Right forelimb (tissue), 1 donor: ENCODE data around the gene COX20.
A peak's percentile ranks its signal among the peaks of the same experiment; 100 is the strongest.

ENCODE experiments used
- DNase-seq: peaks from one replicate; pipeline ENCODE4 v3.0.0-alpha.2; 2018

COX20 gene

DNA sequence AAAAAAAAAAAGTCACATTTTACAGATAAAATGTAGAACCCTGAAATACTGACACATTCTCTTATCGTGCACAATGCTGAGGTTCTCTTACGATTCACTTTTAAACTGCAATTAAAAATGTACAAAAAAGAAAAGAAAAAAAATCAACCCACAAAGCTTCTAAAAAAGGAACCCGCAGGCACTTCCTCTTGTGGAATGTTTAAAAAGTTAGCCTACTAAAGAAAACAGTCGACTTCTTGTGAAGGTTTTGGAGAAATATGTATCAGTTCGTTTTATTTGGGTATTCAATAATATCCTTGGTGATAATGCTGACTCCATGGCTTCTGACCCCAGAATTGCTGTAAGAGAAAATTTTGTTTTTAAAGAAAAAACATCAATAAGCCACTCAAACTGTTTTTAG, 18.7 kb downstream of the COX20 start:
- DNase-seq = no peak

DNA sequence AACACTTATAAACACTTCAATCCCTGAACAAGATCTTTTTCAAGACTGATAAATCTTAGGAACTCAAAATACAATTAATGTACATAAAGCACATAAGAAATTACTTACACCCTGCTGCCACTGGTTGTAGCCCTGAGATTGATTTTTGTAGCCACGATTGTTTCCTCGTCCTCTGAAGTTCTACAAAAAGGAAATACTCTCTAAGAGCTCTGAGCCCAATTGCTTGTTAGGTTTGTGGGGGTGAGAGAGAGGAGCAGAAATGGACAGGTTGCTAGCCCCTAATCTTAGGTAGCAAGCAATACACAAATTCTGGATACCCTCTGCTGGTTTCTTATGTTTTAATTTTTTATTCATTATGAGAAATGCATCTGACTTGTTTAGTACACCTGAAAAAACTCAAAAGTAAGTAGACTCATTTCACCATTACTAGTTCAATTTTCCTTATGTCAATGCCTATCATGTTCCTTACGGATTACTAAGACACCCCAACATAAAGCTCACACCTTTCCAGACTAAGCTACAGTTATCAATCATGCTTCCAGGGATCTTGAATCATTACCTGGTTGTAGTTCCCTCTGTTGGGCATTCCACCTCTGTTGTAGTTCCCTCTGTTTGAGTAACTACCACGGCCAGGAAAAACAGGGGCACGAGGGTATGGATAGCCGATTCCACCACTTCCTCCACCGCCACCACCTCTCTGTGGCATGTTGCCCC, 19.6 kb downstream of the COX20 start:
- no peak for DNase-seq

DNA sequence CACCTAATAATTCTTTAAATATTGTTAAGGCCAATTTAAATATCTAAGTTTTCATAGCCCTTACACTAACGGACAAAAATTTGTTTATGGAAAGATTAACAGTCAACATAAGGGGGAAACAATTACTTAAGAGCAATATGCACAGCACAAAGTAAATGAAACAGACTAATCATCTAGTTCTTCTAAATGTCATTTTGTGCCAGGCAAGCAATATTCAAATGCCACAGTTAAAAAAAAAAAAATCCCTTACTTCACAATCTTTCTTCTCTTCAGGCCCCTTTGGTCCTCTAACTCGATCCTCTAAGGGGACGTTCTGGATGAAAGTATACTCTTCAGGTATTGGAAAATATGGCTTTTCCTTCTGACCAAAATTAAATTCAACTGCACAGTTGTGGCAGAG, 22.3 kb downstream of the COX20 start:
- no peak for DNase-seq

DNA sequence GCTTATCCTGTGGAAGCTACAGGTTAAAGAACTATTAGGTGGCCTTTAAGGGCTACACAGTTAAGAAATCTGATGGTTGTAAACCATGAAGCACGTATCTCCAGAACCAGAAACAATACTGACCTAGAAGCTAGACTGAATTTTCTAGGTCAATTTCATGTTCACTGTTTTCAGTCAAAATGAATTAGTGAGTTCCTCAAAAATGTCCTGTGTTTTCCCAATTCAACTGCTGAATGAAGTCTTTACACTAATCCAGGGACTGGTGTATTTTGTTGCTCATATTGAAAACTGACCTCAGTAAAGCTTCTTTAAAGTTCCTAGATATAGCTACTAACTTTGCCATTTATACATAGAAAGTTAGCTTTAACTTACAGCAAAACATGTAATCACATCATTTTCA, 22.9 kb downstream of the COX20 start:
- DNase-seq = no peak

DNA sequence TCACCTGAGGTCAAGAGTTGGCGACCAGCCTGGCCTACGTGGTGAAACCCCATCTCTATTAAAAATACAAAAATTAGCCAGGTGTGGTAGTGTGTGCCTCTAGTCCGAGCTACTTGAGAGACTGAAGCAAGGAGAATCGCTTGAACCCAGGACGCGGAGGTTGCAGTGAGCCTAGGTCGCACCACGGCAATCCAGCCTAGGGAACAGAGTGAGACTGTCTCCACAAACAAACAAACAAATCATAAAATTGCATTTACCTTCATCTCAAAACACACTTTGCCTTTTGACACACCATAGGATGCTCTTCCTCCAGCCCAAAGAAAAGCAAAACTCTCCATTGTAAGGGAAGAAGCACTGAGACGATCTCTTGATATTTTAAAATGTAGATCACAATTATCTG, 24.6 kb downstream of the COX20 start:
- DNase-seq = no peak

DNA sequence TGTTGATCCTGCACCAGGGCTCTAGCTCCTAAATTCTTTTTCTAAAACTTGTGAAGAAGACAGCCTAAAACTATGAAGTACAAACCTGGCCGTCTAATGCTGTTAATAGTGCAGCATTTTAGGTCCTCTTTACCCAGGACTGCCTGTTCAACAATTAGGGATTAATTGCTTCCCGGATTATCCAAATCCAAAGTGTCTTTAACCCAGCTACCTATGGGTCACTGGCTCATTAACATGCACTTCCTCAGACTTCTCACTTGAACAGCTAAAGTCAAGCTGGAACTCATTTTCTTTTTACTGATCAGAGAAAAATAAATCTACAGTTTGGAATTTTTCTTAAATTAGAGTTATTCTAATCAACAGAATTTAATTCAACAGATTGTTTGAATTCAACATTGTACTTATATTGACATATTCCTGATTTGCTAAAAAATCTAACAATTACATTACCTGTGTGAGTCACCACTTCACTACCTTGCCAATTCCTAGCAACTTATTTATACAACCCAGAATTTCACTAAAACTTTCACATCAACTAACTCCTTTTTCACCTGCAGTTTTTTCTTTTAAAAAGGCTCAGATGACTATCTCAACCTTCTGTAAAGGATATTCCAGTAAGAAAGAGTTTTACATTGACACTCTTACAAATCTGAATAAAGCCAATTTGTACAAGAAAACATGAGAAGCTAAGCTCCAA, 25.6 kb downstream of the COX20 start:
- no peak for DNase-seq

DNA sequence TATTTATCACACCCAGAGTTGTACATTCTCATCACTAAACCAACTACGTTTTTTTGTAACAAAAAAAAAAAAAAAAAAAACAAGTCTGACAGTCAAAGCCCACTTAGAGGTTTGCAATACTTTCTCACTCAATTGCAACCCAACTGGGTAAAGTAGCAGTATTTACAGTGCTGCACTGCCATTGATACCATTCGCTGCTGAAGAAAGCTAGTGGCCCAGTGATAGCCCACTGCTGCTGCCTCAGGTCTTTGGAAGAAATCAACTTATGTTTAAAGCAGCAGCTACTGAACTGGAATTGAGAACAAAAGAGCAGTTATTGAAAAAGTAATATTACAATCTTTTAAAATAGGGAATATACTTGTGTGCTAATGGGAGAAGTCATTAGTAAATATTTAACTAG, 26.2 kb downstream of the COX20 start:
- no peak for DNase-seq

DNA sequence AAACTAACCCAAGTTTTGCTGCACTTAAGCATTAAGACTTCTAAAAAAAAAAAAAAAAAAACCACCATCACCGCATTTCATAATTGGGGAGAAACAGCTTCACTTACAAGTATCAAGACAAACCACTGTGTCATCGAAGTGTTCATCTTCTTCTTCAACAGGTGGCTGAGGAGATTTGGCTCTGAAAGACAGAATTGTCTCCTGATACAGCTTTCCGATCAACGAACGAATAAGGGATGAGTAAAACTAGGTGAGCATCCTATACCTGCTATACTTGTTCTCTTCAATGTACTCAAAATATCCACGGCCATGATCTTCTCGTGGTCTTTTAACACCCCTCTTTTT, 26.9 kb downstream of the COX20 start:
- DNase-seq = no peak

DNA sequence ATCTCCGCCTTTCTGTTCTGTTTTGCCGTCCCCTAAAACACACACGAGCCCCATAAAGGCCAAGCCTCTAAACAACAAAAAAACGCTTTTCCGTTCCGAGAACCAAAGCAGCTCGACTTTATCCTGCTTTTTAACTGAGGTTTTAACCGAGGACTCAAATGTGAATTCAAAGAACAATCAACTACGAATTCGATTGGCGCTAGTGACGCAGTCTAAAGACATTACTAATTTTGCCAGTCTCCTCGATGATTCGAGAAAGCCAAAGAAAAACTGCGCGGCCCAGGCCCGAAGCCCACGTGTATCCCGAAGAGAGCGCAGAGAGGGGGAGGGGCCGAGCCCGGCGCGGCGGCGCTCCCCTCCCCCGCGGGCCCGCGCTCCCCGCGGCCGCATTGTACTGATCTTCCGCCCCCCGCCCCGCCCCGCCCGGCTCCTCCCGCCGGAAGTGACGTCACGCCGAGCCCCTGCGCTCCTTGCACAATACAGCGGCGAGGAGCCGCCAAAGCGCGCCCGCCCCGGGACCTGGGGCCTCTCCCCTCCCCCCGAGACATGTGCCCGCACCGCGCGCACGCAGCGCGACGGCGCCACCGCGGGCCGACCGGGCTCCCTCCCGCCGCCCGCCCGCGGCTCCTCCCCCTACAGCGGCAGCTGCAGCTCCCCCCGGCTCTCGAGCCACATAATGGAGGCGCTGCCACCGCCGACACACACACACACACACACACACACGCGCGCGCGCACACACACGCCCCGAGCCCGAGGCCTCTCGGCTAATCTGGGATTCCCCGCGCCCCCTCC, 27.4 kb downstream of the COX20 start:
- DNase-seq = peak; percentile 99

DNA sequence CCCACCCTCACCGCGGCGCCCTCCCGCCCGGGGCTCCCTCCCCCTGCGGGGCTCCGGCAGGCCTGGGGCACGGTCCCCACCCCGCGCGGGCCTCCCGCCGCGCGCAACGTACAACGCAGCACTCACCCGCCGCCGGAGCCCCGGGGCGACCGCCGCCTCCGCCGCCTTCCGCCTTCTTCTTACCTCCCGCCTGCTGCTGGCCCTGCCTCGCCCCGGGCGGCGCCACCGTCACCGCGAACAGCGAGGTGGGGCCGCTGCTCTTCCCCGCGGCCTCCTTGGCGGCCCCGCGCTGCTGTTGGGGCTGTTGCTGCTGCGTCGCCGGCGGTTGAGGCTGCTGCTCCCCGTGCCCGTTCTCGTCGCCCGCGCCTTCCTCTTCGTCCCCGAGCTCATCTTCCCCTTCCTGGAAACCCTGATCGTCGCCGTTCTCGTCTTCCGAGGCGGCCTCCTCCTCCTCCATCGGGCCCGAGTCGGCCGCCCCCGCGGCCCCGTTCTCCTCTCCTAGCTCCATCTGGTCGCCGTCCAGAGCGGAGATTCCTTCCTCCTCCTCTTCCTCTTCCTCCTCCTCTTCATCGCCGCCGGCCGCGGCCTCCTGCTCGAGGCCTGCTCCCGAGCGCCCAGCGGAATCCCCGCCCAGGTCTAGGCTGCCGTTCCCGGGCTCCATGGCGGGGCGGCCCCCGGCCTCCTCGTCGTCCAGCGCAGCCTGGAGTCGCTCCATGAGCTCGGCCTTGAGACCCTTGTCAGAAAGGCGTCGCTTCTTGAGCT, 28.2 kb downstream of the COX20 start:
- DNase-seq = peak; percentile 60

DNA sequence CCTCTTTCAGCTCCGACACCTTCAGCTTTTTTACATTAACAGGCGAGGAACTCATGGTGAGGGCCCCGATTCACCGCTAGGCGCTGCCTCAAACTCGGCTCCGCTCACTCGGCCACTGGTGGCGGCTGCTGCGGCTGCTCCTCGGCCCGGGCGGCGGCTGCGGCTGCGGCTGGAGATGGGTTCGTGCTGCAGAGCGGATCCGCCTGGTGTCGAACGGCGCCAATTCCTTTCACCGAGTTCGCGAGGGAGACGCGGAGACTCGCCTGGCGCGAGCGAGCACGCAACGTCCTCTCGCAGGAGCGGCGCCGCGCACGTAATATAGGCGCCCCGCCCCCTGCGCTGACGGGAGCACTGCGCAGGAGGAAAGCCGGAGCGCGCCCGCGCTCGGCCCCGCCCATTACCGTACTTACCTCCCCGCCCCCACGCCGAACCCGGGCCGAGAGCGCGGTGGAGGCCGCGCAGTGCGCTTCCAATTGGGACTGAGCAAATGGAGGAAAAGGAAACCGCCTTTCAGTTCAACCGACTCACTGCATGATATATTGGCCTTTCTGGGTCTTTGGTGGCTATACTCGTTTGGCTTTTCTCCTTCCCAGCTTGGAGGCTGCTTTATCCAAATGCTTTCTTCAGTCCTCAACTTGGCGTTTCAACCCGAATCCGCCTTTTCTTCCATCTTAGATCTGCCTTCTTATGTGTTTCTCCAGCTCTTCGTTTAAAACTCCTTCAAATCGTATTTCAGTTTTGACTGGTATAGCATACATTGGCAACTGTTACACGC, 29.0 kb downstream of the COX20 start, which contains the start of gene HNRNPU:
TSS of gene HNRNPU (minus strand) at position 291 of the 775 bp plus-strand sequence. CDS start at position 55, 236 bp downstream.
- DNase-seq = peak; percentile 99

DNA sequence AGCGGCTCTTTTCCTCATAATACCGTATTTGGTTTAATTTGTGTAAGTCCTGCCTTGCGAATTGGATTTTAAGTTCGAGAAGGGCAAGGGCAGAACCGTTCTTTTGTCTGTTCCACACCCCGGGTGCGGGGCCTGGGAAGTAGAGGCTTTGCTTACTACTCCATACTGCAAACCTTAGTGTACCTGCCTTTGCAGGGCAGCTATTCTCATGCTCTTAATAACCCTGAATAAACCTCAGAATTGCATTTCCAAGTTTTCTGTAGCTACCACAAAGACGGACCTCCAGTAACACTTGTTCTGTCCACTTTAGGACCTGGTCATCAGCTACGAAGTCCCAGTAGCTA, 29.5 kb downstream of the COX20 start:
- peak; percentile 77 for DNase-seq

DNA sequence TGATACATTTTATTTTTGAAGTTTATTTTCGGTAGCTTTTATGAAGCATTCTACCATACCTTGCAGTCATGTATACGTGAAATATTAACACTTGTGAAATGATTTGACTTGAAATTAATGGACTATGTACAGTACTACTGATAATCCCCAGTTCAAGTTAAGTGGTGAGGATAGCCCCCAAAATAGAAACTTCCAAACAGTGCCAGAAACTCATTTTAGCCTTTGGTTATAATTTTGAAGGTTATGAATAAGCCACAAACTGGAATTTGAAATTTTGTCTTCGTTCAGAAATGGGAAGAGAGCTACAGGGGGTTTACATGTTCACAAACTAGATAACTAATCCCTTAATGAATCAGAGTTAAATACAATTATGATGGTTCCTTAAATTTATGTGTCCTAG, 30.4 kb downstream of the COX20 start:
- DNase-seq = no peak

DNA sequence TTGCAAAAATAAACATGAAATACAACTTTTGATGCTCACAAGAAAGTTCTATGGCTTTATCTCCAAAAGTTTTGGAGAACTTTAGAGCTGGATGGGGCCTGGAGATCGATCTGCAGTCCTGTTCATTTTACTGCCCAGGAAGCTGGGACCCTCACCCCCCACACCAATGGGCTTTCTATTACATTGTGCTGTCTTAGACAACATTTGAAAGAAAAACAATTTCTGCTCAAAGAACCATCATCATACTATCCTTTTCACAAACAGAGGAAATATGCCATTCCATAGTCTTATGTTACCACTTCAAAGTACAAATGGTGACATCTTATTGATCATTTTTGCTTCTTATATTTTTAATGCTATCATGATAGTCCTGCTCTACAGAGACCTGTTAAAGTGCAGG, 30.9 kb downstream of the COX20 start:
- DNase-seq = no peak

DNA sequence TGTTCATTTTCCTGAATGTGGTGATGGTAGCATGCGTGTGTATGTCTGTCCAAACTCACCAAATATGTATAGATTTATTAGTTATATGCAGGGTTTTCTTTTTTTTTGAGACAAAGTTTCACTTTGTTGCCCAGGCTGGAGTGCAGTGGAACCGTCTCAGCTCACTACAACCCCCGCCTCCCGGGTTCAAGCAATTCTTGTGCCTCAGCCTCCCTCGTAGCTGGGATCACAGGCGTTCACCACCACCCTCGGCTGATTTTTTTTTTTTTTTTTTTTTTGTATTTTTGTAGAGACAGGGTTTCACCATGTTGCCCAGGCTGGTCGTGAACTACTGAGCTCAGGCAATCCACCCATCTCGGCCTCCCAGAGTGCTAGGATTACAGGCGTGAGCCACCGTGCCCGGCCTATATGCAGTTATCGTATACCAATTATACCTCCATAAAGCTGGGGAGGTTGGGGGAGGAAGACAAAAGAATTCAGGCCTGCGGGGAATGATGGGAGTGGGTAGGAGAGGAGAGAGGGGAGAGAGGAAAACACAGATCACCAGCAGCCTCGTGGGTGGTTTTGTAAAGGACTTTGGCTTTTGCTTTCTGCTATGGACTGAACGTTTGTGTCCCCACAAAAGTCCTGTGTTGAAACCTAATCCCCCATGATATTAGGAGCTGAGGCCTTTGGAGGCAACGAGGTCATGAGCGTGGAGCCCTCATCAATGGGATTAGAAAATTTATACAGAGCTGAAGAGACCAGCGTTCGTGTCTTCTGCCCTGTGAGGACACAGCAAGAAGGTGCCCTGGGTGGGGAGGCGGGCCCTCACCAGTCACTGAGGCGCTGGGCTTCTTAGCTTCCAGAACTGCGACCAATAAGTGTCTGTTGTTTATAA, 33.3 kb downstream of the COX20 start:
- DNase-seq = no peak

DNA sequence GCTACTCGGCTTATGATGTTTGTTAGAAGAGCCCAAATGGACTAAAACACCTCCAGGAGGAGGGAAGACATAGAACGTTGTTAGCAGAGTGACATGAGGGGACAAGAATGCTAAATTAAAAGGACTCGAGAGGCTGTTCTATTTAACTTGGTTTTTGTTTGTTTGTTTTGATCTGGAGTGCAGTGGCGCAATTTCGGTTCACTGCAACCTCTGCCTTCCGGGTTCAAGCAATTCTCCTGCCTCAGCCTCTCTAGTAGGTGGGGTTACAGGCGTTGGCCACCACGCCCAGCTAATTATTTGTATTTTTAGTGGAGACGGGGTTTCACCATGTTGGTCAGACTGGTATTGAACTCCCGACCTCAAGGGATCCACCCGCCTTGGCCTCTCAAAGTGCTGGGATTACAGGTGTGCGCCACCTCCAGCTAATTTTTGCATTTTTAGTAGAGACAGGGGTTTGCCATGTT, 33.9 kb downstream of the COX20 start:
- DNase-seq = no peak

DNA sequence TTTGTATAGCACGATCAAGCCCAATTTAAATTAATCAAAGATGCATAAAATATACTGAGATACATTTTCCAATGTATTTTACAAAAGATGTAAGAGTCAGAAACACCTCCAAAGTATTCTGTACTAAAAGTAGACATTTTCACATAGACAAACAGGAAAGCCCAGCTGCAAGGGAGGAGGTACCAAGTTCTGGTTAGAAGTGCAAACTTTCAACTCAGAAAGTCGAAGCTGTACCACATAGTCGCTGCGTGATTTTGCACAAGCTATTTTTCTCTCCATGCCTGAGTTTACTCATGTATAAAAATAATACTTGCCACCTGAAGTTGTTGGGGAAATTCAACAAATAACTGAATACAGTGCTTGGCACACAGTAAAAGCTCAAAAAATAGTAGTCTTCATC, 34.5 kb downstream of the COX20 start:
- DNase-seq = no peak

DNA sequence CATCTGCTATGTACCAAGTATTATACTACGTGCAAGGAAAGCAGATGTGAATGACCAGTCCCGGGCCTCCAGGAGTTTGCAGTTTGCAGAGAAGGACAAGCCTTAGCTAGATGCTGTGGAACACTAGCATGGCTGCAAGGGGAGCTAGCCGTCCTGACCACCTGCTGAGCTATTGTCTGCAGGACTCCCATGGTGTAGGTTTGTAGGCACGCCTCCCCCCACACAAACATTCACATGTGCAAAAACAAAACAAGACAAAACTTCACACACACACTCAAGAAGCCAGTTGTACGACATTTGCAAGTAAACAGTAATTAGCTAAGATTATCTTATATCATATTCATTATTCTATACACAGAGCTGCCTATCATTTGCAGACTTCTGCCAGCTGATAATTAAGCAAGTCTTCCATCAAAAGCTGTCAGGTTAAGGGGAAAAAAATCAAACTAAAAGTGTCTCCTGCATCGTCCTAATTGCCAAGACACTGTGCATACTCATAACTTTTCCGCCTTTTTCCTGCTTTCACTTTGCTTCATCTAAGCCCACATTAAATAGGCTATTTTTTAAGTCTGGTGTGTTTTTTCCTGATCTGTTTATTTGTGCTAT, 39.6 kb downstream of the COX20 start:
- no peak for DNase-seq

DNA sequence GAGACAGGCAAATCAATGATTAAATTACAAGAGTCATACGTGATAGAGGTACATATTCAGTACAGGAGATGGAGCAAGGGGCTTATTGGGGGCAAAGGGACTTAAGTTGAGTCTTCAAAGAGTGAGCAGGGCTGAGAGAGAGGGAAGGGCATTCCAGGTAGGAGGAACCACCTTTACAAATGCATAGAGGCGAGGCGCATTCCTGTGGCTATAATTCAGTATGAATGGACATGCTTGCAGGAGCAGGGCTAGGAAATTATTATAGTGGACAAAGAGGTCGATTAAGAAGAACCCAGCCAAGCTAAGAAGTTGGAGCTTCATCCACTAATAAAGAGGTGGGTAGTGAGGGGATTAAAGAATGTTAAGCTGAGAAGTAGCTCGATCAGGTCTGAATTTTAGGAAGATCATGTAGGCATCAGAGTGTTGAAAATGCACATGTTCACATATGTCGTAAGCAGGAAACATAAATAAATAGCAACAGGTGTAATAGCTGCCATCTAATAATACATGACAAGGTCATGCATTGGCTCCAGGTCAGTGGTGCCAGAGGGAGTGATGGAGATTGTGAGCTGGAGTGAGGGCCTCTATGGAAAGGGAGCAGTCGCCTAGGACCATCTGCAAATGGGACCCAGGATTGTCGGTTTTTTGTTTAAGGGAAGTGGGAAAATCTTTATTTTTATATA, 40.9 kb downstream of the COX20 start:
- no peak for DNase-seq

DNA sequence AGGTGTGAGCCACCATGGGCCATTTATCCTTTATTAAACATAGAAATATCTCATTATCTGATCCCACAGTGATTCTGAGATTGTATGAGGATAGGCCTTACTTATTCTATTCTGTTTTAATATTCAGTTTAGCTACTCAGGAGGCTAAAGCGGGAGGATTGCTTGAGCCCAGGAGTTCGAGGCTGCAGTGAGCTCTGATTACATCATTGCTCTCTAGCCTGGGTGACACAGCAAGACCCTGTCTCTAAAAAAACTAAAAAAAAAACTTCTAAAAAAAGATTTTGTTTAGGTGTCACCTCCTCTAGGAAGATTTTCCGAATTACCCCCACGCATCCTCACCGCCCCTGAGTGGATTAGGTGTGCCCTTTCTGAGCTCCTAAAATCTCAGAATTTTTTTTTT, 43.2 kb downstream of the COX20 start:
- DNase-seq = no peak
